Left renal cortex interstitium (tissue), 4 donors: ENCODE results near the gene G6PD. TPM values are rescaled to one million over a fixed set of nuclear protein-coding genes. Genes with fewer than 3 reads are reported as not detected.
"Not testable (repeated sequence)": the region's sequence is repeated elsewhere in the genome, so short reads cannot be mapped to it uniquely, and the experiment has no call there.

Source experiments
- DNase-seq, 4 donors: peaks; one replicate each; pipeline ENCODE4 v3.0.0-alpha.2; 2013; ENCODE audit warnings: low read depth in 4 of 4, low spot score in 2 of 4, missing footprints in 1 of 4
- polyA plus RNA-seq, 4 donors: library from polyadenylated mRNA; unstranded; fragments of 120-200 nt; gene quantifications; one replicate each; pipeline ENCODE4 v1.2.1, GENCODE V29; 2013; ENCODE audit not compliant: insufficient read length in 4 of 4

G6PD gene
- polyA plus RNA-seq, 4 donors: 32.4 to 47.8 (median 41.6) TPM

- peak; percentile 60 to 75 (median 73) for DNase-seq
Measured at GRCh38 chrX:154515966-154516655, 30.5 kb downstream of the G6PD start, which contains the start of gene FAM3A. FAM3A (minus strand) TSS chrX:154516232; CDS start chrX:154515772, 460 bp downstream.

- DNase-seq: no peak
Measured at GRCh38 chrX:154515090-154515965, 31.3 kb downstream of the G6PD start.

DNA sequence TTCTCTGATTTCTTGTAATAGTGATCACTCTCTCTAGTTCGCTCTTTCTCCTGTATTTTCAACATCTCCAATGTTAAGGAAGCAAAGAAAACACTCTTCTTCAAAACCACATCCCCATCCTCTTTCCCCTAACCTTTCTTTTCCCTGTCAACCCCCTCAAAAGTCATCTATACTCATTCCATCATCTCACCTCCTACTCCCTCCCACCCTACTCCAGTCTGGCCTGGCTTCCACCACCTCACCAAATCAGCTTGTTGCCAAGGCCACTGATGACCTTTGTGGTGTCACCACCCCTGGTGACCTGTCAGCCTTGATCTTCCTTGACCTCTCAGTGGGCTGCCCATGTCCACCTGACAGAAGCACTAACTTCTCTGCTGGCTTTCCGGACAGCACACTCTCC is 32.9 kb downstream of the G6PD start:
- no peak for DNase-seq

GRCh38 chrX:154512879-154513553 is 33.6 kb downstream of the G6PD start:
- DNase-seq: no peak

GRCh38 chrX:154511761-154512160 is 34.9 kb downstream of the G6PD start:
- DNase-seq: no peak

DNA sequence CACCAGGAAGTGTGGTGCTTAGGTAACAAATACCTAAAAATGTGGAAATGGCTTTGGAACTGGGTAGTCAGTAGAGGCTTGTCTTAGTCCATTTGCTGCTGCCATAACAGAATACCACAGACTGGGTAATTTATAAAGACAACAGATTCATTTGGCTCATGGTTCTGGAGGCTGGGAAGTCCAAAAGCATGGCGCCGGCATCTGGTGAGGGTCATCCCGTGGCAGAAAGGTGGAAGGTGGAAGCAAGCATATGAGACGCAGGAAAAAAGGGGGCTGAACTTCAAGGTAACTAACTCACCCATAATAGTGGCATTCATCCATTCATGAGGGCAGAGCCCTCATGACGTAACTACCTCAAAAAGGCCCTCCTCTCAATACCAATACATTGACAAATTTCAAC is 37.2 kb downstream of the G6PD start:
- no peak for DNase-seq

GRCh38 chrX:154508384-154508745 is 38.3 kb downstream of the G6PD start:
- DNase-seq: no peak

GRCh38 chrX:154507673-154508383 is 38.8 kb downstream of the G6PD start:
- DNase-seq: no peak

DNA sequence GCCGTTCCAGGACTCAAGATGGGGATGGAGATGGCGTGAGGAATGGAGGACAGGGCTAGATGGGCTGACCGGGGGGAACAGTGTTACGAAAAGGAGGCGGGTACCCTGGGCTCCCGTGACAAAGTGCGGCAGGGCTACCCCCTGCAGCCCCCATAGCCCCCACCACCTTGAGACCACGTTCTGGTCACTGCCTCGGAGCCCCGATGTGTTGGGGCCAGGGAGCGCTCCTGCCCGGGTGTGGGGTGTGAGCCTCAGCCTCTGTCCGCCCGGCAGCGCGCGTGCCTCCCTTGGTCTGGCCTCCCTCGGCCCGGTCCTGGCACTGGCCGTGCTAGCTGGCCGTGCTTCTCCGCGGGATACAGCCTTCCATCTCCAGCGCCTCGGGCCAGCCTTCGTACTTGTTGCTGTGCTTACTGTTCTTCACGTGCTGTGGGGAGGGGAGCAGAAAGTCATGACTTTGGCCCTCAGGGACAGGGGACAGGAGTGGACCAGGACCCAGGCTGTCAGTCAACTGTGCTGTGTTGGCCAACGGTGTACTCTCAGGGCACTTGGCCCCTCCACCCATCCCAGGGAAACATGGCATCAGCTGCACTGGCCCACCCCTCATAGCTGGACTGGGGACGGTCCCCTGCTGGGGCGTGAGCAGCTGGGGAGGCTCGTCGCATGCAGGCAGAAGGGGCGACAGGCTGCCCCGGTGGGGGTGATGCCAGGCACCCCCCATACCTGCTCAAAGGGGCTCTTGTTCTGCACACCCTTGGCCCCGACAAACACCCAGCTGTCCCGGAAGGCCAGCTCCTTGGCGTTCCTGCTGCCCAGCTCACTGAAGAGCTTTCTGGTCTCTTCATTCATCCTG is 39.9 kb downstream of the G6PD start:
- DNase-seq: no peak

GRCh38 chrX:154505734-154506133 is 40.9 kb downstream of the G6PD start:
- DNase-seq: no peak

- no peak for DNase-seq
Measured at GRCh38 chrX:154502989-154503388, 43.7 kb downstream of the G6PD start.

- no peak for DNase-seq
Measured at GRCh38 chrX:154502098-154502497, 44.5 kb downstream of the G6PD start.

DNA sequence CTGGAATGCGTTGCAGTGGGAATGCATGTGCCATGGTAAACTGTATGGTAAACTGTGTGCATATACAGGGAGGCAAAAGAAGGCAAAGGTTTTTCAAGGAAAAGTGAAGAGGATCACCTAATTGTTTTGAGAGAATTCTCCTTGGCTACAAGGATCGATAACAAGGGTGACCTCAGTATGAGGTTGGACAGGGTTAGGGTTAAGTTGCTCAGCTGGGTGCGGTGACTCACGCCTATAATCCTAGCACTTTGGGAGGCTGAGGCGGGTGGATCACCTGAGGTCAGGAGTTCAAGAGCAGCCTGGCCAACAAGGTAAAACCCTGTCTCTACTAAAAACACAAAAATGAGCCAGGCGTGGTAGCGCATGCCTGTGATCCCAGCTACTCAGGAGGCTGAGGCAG is 45.2 kb downstream of the G6PD start:
- DNase-seq: not testable (repeated sequence)

DNA sequence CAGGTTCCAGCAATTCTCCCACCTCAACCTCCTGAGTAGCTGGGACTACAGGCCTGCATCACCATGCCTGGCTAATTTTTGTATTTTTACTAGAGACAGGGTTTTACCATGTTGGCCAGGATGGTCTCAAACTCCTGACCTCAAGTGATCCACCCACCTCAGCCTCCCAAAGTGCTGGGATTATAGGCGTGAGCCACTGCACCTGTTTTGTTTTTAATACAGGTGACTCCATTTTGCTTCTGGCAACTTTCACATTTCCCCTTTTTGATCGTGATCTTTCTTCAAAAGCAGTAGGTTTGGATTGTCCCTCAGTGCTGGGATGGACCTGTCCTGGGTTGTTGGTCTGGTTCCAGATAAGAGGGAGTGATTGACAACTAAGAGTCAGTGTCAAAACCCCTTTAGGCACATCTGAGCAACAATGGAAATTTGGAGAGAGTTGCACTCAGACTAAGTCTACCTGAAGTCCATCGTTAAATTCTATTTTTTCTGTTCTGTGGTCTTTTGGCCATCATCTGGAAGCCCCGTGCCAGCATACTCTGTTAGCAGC is 50.0 kb downstream of the G6PD start:
- DNase-seq: not testable (repeated sequence)

DNA sequence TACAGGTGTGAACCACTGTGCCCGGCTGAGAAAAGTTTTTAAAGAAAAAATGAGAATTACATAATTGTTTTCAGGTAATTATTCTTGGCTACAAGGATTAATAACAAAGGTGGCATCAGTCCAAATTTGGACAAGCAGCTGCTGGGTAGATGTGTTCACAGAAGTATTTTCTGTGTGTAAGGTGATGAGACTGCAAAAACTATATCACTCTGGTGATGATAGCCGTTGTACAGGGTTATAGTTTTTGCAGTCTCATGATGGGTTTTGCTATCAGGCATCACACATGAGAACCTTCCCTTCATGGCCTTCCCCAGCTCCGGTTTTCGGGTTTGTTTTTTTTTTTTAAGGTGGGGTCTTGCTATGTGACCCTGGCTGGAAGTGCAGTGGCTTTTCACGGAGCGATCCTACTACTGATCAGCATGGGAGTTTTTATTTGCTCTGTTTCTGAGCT is 51.1 kb downstream of the G6PD start:
- DNase-seq: no peak

GRCh38 chrX:154494715-154495114 is 51.9 kb downstream of the G6PD start:
- DNase-seq: no peak

- peak; percentile 48 to 77 (median 71) for DNase-seq
Measured at GRCh38 chrX:154490414-154491083, 56.1 kb downstream of the G6PD start, which contains the start of gene SLC10A3. SLC10A3 (minus strand) TSS chrX:154490629; CDS start chrX:154488940, 1,689 bp downstream.

GRCh38 chrX:154490021-154490413 is 56.6 kb downstream of the G6PD start:
- no peak for DNase-seq

GRCh38 chrX:154489182-154489581 is 57.5 kb downstream of the G6PD start:
- DNase-seq: no peak
